Ascending aorta (tissue), 2 donors: Measurements from ENCODE around the gene STX17. TPM values are rescaled to one million over a fixed set of nuclear protein-coding genes. Genes with fewer than 3 reads are reported as not detected.
"Not testable (repeated sequence)": the region's sequence is repeated elsewhere in the genome, so short reads cannot be mapped to it uniquely, and the experiment has no call there.

Experiments
- DNase-seq, 2 donors: peaks; one replicate each; pipeline ENCODE4 v3.0.0-alpha.2; 2019; ENCODE audit warnings: low spot score in 2 of 2
- H3K27ac ChIP-seq, 2 donors: fragments of 200-600 bp; sonication (generic); one replicate each; pipeline ENCODE4 v1.5.1; 2016 to 2017; ENCODE audit warnings: mild to moderate bottlenecking in 1 of 2
- H3K27me3 ChIP-seq: fragments of 200-600 bp; sonication (generic); one replicate; pipeline ENCODE4 v1.5.1; 2017
- H3K36me3 ChIP-seq, 2 donors: fragments of 200-600 bp; sonication (generic); one replicate each; pipeline ENCODE4 v1.5.1; 2016
- H3K4me1 ChIP-seq, 2 donors: fragments of 200-600 bp; sonication (generic); one replicate each; pipeline ENCODE4 v1.5.1; 2016 to 2017; ENCODE audit warnings: mild to moderate bottlenecking in 1 of 2
- H3K4me3 ChIP-seq, 2 donors: fragments of 200-600 bp; sonication (generic); one replicate each; pipeline ENCODE4 v1.5.1; 2016 to 2017; ENCODE audit warnings: mild to moderate bottlenecking in 1 of 2
- H3K9me3 ChIP-seq, 2 donors: fragments of 200-600 bp; sonication (generic); one replicate each; pipeline ENCODE4 v1.5.1; 2016
- CTCF ChIP-seq, 3 experiments: fragments of 200-600 bp in 2 of 3; fragments of 450-650 bp in 1 of 3; sonication (generic) in 2 of 3; IDR thresholded peaks; one replicate each; pipeline ENCODE4 v1.5.1; 2016 to 2019; ENCODE audit warnings: antibody characterized with exemption in 3 of 3, mild to moderate bottlenecking in 1 of 3, moderate library complexity in 1 of 3
- intact Hi-C: fragments of 100-400 bp; cut with DNase I; formaldehyde crosslinking; loops from one replicate; pipeline ENCODE4 v1.15.1; 2023
- total RNA-seq: library from RNA; depleted of rRNA; stranded (reverse); fragments of >200 nt; gene quantifications from one replicate; pipeline ENCODE4 v1.1.0, GENCODE V29; 2016

The STX17 gene
- total RNA-seq, result 24.9 TPM

- intact Hi-C loops, result loop anchor here (1.0 to 10.0 kb wide), 9 partner anchors 86 to 932 kb away; partner anchors contain the start of genes ALG2, ERP44, INVS and MSANTD3
Observed at GRCh38 chr9:99906403-99907207, at the start of gene STX17. Gene STX17, plus strand, starts transcription at chr9:99906654. Its CDS starts 8,586 bp downstream, at chr9:99915240.

GRCh38 chr9:99857576-99857975 is 48.9 kb upstream of the STX17 start:
- H3K9me3 ChIP-seq, intact Hi-C loops, H3K27me3 ChIP-seq, H3K27ac ChIP-seq, H3K4me3 ChIP-seq, H3K36me3 ChIP-seq, H3K4me1 ChIP-seq, DNase-seq: not testable (repeated sequence)

More at GRCh38 chr9:99906403-99907207, at the start of gene STX17:
- peak; percentile 21 to 80 for DNase-seq
- Histone ChIP-seq H3K27me3 (no peaks in the 10 kb centered on the region), H3K36me3 (no peaks in the 10 kb centered on the region), H3K4me3 (peak within 1 kb of the TSS; percentile 74 to 99), H3K27ac (peak within 1 kb of the TSS; percentile 91 to 97), H3K4me1 (no peaks in the 10 kb centered on the region), H3K9me3 (no peaks in the 10 kb centered on the region)
- TF ChIP-seq CTCF (IDR thresholded peaks at IDR 0.05), result peak in 2 of 3 experiments; percentile 3 to 6

GRCh38 chr9:99858087-99858486 is 48.4 kb upstream of the STX17 start:
- no peaks in the 10 kb centered on the region for H3K4me1 ChIP-seq
- H3K9me3 ChIP-seq, result no peaks in the 10 kb centered on the region
- no peak for TF ChIP-seq CTCF (IDR thresholded peaks at IDR 0.05)
- no peak for DNase-seq
- no peaks in the 10 kb centered on the region for H3K27me3 ChIP-seq
- H3K4me3 ChIP-seq, result no peak overlapping the region
- intact Hi-C loops, result no loop called here
- H3K27ac ChIP-seq, result no peak overlapping the region
- H3K36me3 ChIP-seq, result no peaks in the 10 kb centered on the region

GRCh38 chr9:99859243-99859980 is 47.0 kb upstream of the STX17 start:
- DNase-seq, result no peak
- intact Hi-C loops, result no loop called here
- Histone ChIP-seq H3K4me3 (no peak overlapping the region), H3K4me1 (no peaks in the 10 kb centered on the region), H3K36me3 (no peaks in the 10 kb centered on the region), H3K9me3 (no peaks in the 10 kb centered on the region), H3K27ac (no peak overlapping the region), H3K27me3 (no peaks in the 10 kb centered on the region)
- no peak for TF ChIP-seq CTCF (IDR thresholded peaks at IDR 0.05)

GRCh38 chr9:99860266-99860665 is 46.2 kb upstream of the STX17 start:
- Histone ChIP-seq H3K4me1 (no peaks in the 10 kb centered on the region), H3K27ac (no peak overlapping the region), H3K27me3 (no peaks in the 10 kb centered on the region), H3K4me3 (no peak overlapping the region), H3K36me3 (no peaks in the 10 kb centered on the region), H3K9me3 (no peaks in the 10 kb centered on the region)
- no peak for DNase-seq
- no peak for TF ChIP-seq CTCF (IDR thresholded peaks at IDR 0.05)
- intact Hi-C loops, result no loop called here

- no peaks in the 10 kb centered on the region for H3K36me3 ChIP-seq
- no peaks in the 10 kb centered on the region for H3K27me3 ChIP-seq
- no peak for TF ChIP-seq CTCF (IDR thresholded peaks at IDR 0.05)
- H3K27ac ChIP-seq, result no peak overlapping the region
- intact Hi-C loops, result no loop called here
- H3K4me3 ChIP-seq, result no peak overlapping the region
- H3K9me3 ChIP-seq, result no peaks in the 10 kb centered on the region
- no peak for DNase-seq
- H3K4me1 ChIP-seq, result no peaks in the 10 kb centered on the region
Observed at GRCh38 chr9:99863955-99864354, 42.5 kb upstream of the STX17 start.
